OCI-LY1 (cell line): ENCODE measurements around the gene GRB10.

Source experiments
- H2AFZ ChIP-seq: fragments of 200-600 bp; sonication (generic), shearing (Covaris generic); 2 replicates; pipeline ENCODE4 v1.6.0; 2014; ENCODE audit warnings: antibody characterized with exemption, mild to moderate bottlenecking, low read length
- H3F3A ChIP-seq: fragments of 200-600 bp; sonication (generic), shearing (Covaris generic); 2 replicates; pipeline ENCODE4 v1.6.0; 2014; ENCODE audit warnings: mild to moderate bottlenecking, antibody characterized with exemption, low read length, moderate library complexity; ENCODE audit not compliant: insufficient read depth
- H3K27ac ChIP-seq: fragments of 200-600 bp; sonication (generic); 2 replicates; pipeline ENCODE4 v1.5.1; 2014; ENCODE audit warnings: low read length, mixed run types, mild to moderate bottlenecking, low read depth; ENCODE audit not compliant: poor library complexity, severe bottlenecking
- H3K27me3 ChIP-seq: fragments of 200-600 bp; sonication (generic); 2 replicates; pipeline ENCODE4 v1.6.0; 2014; ENCODE audit warnings: antibody characterized with exemption, mild to moderate bottlenecking, low read length, moderate library complexity; ENCODE audit not compliant: insufficient read depth
- H3K36me3 ChIP-seq: fragments of 200-600 bp; sonication (generic); 2 replicates; pipeline ENCODE4 v1.6.1; 2014; ENCODE audit warnings: mild to moderate bottlenecking, antibody characterized with exemption, low read length, moderate library complexity, mixed read lengths; ENCODE audit not compliant: insufficient read depth
- H3K4me1 ChIP-seq: fragments of 200-600 bp; sonication (generic); 2 replicates; pipeline ENCODE4 v1.5.1; 2014; ENCODE audit warnings: mild to moderate bottlenecking, low read length, moderate library complexity; ENCODE audit not compliant: insufficient read depth, severe bottlenecking
- H3K4me2 ChIP-seq: fragments of 200-600 bp; sonication (generic), shearing (Covaris generic); 2 replicates; pipeline ENCODE4 v1.6.1; 2014; ENCODE audit warnings: low read length
- H3K4me3 ChIP-seq: fragments of 200-600 bp; sonication (generic); 2 replicates; pipeline ENCODE4 v1.5.1; 2014; ENCODE audit warnings: low read length, low read depth, mild to moderate bottlenecking, mixed read lengths; ENCODE audit not compliant: poor library complexity, severe bottlenecking
- H3K79me2 ChIP-seq: fragments of 200-600 bp; shearing (Covaris generic); 2 replicates; pipeline ENCODE4 v1.6.1; 2016; ENCODE audit warnings: mixed run types, low read length, mixed read lengths; ENCODE audit not compliant: insufficient read depth
- H3K9ac ChIP-seq: fragments of 200-600 bp; sonication (generic), shearing (Covaris generic); 2 replicates; pipeline ENCODE4 v1.6.1; 2014; ENCODE audit warnings: mild to moderate bottlenecking, low read length, mixed read lengths
- H3K9me2 ChIP-seq: fragments of 200-600 bp; sonication (generic), shearing (Covaris generic); 2 replicates; pipeline ENCODE4 v1.6.1; 2014; ENCODE audit warnings: low read depth, mild to moderate bottlenecking, low read length, mixed read lengths
- H3K9me3 ChIP-seq: fragments of 200-600 bp; shearing (Covaris generic); 2 replicates; pipeline ENCODE4 v1.6.1; 2014; ENCODE audit warnings: low read length, mixed read lengths
- H4K20me1 ChIP-seq: fragments of 200-600 bp; sonication (generic), shearing (Covaris generic); 2 replicates; pipeline ENCODE4 v1.6.0; 2016; ENCODE audit warnings: mild to moderate bottlenecking, low read length; ENCODE audit not compliant: insufficient read depth
- CTCF ChIP-seq: fragments of 200-600 bp; sonication (generic), shearing (Covaris generic); IDR thresholded peaks from 2 replicates; pipeline ENCODE4 v1.5.1; 2017; ENCODE audit warnings: mild to moderate bottlenecking, antibody characterized with exemption, low read length, moderate library complexity, mixed read lengths
- EZH2 ChIP-seq: fragments of 200-600 bp; sonication (generic), shearing (Covaris generic); IDR thresholded peaks from 2 replicates; pipeline ENCODE4 v1.8.0; 2017; ENCODE audit warnings: borderline replicate concordance, mixed run types, mild to moderate bottlenecking, antibody characterized with exemption, low read length, moderate library complexity, mixed read lengths

The GRB10 gene

GRCh38 chr7:50752422-50752821, 30.3 kb downstream of the GRB10 start:
- no peak overlapping the region for H3K4me2 ChIP-seq
- no peaks in the 10 kb centered on the region for H3K9me2 ChIP-seq
- no peak overlapping the region for H3K4me3 ChIP-seq
- no peak for TF ChIP-seq CTCF
- TF ChIP-seq EZH2, result no peak
- H3K9ac ChIP-seq, result no peak overlapping the region
- H3F3A ChIP-seq, result no peaks in the 10 kb centered on the region
- H4K20me1 ChIP-seq, result no peaks in the 10 kb centered on the region
- H3K79me2 ChIP-seq, result no peaks in the 10 kb centered on the region
- H3K27ac ChIP-seq, result no peak overlapping the region
- H3K27me3 ChIP-seq, result no peaks in the 10 kb centered on the region; the same call in 1 of the 2 replicates
- H3K9me3 ChIP-seq, result no peaks in the 10 kb centered on the region
- H2AFZ ChIP-seq, result no peak overlapping the region
- H3K36me3 ChIP-seq, result no peaks in the 10 kb centered on the region
- no peaks in the 10 kb centered on the region for H3K4me1 ChIP-seq

- Histone ChIP-seq H3K36me3 (no peaks in the 10 kb centered on the region), H3F3A (no peaks in the 10 kb centered on the region), H3K79me2 (no peaks in the 10 kb centered on the region), H3K9me3 (no peaks in the 10 kb centered on the region), H2AFZ (no peak overlapping the region), H3K9me2 (no peaks in the 10 kb centered on the region), H4K20me1 (no peaks in the 10 kb centered on the region), H3K4me1 (no peaks in the 10 kb centered on the region), H3K4me3 (no peak overlapping the region), H3K9ac (no peak overlapping the region), H3K27me3 (no peaks in the 10 kb centered on the region; the same call in 1 of the 2 replicates), H3K4me2 (no peak overlapping the region), H3K27ac (no peak overlapping the region)
- TF ChIP-seq CTCF, result no peak
Measured at GRCh38 chr7:50751146-50751545, 31.6 kb downstream of the GRB10 start.

- Histone ChIP-seq H3K9me3 (no peaks in the 10 kb centered on the region), H3K4me2 (no peak overlapping the region), H3K27ac (no peak overlapping the region), H3K4me1 (no peaks in the 10 kb centered on the region), H3K9me2 (no peaks in the 10 kb centered on the region), H3K27me3 (no peaks in the 10 kb centered on the region; the same call in 1 of the 2 replicates), H3K4me3 (no peak overlapping the region), H2AFZ (no peak overlapping the region), H4K20me1 (no peaks in the 10 kb centered on the region), H3K36me3 (no peaks in the 10 kb centered on the region), H3K9ac (no peak overlapping the region), H3K79me2 (no peaks in the 10 kb centered on the region), H3F3A (no peaks in the 10 kb centered on the region)
- TF ChIP-seq EZH2 (no peak), CTCF (no peak)
Measured at GRCh38 chr7:50749896-50750295, 32.8 kb downstream of the GRB10 start.
